GM12801 (cell line): ENCODE measurements around the gene SCMH1.

Experiments
- CTCF ChIP-seq: IDR thresholded peaks from one replicate; pipeline ENCODE4 v1.5.1; 2011; ENCODE audit warnings: control low read depth; ENCODE audit not compliant: insufficient read length; ENCODE audit errors: extremely low read depth

The SCMH1 gene

GRCh38 chr1:41025979-41026819 lies 215.9 kb downstream of the SCMH1 start:
- no peak for TF ChIP-seq CTCF

- TF ChIP-seq CTCF: no peak
Observed at GRCh38 chr1:41024953-41025352, 217.2 kb downstream of the SCMH1 start.

- no peak for TF ChIP-seq CTCF
Observed at GRCh38 chr1:41023279-41023990, 218.7 kb downstream of the SCMH1 start.

GRCh38 chr1:41022424-41022823 lies 219.7 kb downstream of the SCMH1 start:
- no peak for TF ChIP-seq CTCF

- TF ChIP-seq CTCF: no peak
Observed at GRCh38 chr1:41021526-41022308, 220.4 kb downstream of the SCMH1 start, which contains the start of gene SLFNL1. Gene SLFNL1, minus strand, starts transcription at chr1:41021725. Its CDS starts 1,065 bp downstream, at chr1:41020660.

- no peak for TF ChIP-seq CTCF
Observed at GRCh38 chr1:41020654-41021053, 221.5 kb downstream of the SCMH1 start.

GRCh38 chr1:41020109-41020576 lies 222.0 kb downstream of the SCMH1 start:
- TF ChIP-seq CTCF: no peak
